HL-60 (cell line): ENCODE data around the gene EVI5L.

Experiments
- DNase-seq, 2 experiments: peaks; one replicate each; pipeline ENCODE4 v3.0.0-alpha.2; 2010 to 2020; ENCODE audit warnings: low read depth in 1 of 2, low spot score in 1 of 2
- H3K27ac ChIP-seq: fragments of 250-450 bp; sonication (Bioruptor Pico); replicated peaks from 2 replicates; pipeline ENCODE4 v1.5.1; 2020; ENCODE audit warnings: mild to moderate bottlenecking, moderate library complexity
- H3K27me3 ChIP-seq: fragments of 250-450 bp; sonication (Bioruptor Pico); 2 replicates; pipeline ENCODE4 v1.5.1; 2021; ENCODE audit warnings: mild to moderate bottlenecking, moderate library complexity; ENCODE audit not compliant: insufficient read depth, poor library complexity, severe bottlenecking
- H3K4me3 ChIP-seq: replicated peaks from 2 replicates; pipeline ENCODE4 v1.5.1; 2011; ENCODE audit warnings: mild to moderate bottlenecking, control low read depth, low read length; ENCODE audit not compliant: insufficient read depth
- GABPA ChIP-seq: IDR thresholded peaks from 2 replicates; pipeline ENCODE4 v1.6.1; 2012; ENCODE audit warnings: low read depth
- POLR2AphosphoS5 ChIP-seq: IDR thresholded peaks from 2 replicates; pipeline ENCODE4 v1.6.1; 2012; ENCODE audit warnings: low read depth
- SPI1 ChIP-seq: IDR thresholded peaks from 2 replicates; pipeline ENCODE4 v1.6.1; 2012; ENCODE audit warnings: low read depth, mild to moderate bottlenecking, borderline replicate concordance
- TF ChIP-seq, protein P1 (sequence below): IDR thresholded peaks from one replicate; pipeline ENCODE4 v1.5.1; 2011; ENCODE audit warnings: low read length, control low read depth, inconsistent platforms; ENCODE audit not compliant: insufficient read depth
- TF ChIP-seq, protein P2 (sequence below): IDR thresholded peaks from 2 replicates; pipeline ENCODE4 v1.6.1; 2012; ENCODE audit warnings: low read depth; ENCODE audit not compliant: insufficient replicate concordance

EVI5L gene

DNA sequence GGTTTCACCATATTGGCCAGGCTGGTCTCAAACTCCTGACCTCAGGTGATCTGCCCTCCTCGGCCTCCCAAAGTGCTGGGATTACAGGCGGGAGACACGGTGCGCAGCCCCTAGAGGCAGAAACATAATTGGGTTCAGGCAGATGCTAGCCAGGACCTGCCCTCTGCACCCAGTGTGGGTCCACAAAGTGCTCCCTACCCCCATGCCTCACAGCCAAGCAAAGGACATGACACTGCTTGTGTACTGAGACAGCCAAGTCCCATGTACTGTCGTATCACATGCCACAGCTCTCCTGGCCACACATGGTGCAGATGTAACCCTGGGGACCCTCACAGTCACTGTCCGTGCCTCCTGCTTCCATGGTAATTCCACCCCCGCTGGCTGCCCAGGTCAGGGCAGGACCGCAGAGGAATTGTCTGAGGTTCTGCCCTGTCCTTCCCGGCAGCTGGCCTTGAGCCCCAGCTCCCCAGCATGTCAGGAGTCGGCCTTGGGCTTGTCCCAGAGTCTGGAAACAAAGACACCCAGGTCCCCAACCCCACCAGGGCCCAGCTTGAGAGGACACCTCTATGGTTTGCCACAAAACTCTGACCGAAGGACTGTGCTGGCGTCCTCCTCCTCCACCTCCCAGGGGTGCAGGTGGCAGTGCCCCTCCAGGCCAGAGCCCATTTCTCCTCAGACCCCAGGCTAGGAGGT is 36.5 kb downstream of the EVI5L start:
- peaks cover 4% of the 10 kb centered on the region for H3K27me3 ChIP-seq
- no peak overlapping the region for H3K4me3 ChIP-seq
- DNase-seq = no peak
- TF ChIP-seq, protein P1, sequence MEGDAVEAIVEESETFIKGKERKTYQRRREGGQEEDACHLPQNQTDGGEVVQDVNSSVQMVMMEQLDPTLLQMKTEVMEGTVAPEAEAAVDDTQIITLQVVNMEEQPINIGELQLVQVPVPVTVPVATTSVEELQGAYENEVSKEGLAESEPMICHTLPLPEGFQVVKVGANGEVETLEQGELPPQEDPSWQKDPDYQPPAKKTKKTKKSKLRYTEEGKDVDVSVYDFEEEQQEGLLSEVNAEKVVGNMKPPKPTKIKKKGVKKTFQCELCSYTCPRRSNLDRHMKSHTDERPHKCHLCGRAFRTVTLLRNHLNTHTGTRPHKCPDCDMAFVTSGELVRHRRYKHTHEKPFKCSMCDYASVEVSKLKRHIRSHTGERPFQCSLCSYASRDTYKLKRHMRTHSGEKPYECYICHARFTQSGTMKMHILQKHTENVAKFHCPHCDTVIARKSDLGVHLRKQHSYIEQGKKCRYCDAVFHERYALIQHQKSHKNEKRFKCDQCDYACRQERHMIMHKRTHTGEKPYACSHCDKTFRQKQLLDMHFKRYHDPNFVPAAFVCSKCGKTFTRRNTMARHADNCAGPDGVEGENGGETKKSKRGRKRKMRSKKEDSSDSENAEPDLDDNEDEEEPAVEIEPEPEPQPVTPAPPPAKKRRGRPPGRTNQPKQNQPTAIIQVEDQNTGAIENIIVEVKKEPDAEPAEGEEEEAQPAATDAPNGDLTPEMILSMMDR = no peak
- TF ChIP-seq SPI1 (no peak), POLR2AphosphoS5 (no peak), GABPA (no peak)
- TF ChIP-seq, protein P2, sequence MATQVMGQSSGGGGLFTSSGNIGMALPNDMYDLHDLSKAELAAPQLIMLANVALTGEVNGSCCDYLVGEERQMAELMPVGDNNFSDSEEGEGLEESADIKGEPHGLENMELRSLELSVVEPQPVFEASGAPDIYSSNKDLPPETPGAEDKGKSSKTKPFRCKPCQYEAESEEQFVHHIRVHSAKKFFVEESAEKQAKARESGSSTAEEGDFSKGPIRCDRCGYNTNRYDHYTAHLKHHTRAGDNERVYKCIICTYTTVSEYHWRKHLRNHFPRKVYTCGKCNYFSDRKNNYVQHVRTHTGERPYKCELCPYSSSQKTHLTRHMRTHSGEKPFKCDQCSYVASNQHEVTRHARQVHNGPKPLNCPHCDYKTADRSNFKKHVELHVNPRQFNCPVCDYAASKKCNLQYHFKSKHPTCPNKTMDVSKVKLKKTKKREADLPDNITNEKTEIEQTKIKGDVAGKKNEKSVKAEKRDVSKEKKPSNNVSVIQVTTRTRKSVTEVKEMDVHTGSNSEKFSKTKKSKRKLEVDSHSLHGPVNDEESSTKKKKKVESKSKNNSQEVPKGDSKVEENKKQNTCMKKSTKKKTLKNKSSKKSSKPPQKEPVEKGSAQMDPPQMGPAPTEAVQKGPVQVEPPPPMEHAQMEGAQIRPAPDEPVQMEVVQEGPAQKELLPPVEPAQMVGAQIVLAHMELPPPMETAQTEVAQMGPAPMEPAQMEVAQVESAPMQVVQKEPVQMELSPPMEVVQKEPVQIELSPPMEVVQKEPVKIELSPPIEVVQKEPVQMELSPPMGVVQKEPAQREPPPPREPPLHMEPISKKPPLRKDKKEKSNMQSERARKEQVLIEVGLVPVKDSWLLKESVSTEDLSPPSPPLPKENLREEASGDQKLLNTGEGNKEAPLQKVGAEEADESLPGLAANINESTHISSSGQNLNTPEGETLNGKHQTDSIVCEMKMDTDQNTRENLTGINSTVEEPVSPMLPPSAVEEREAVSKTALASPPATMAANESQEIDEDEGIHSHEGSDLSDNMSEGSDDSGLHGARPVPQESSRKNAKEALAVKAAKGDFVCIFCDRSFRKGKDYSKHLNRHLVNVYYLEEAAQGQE = no peak
- H3K27ac ChIP-seq = no peak overlapping the region

DNA sequence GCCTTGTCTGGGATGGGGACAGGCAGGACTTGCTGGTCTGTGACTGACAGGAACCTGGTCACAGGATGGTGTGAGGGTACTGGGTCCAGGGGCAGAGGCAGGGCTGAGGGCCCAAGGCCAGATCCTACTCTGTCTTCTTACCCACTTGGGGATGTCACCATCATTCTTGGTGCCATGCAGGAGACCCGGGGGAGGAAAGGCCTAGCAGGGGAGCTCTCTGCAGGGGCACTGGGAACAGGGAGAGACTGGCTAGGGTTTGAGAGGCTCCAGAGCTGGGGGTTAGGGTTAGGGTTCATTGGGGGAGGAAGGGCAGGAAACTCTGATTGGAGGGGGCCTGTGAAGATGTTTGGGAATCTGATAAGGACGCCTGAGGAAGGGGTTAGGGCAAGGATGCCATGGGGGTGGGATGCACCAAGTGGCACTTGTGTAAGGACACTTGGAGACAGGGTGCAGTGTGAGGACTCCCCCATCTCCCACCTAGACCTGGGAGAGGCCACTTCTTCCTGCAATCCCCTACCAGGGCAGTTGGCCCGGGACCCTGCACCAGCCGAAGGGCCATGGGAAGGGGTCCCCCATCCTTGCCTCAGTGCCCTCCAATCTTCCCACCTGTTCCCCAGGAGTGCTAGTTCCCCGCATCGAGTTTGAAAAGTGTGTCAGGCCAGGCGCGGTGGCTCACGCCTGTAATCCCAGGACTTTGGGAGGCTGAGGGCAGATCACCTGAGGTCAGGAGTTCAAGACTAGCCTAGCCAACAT is 37.2 kb downstream of the EVI5L start:
- TF ChIP-seq, protein P1 = no peak
- TF ChIP-seq, protein P2 = no peak
- TF ChIP-seq POLR2AphosphoS5 (no peak), SPI1 (no peak), GABPA (no peak)
- Histone ChIP-seq H3K27me3 (no peaks in the 10 kb centered on the region), H3K4me3 (no peak overlapping the region), H3K27ac (no peak overlapping the region)
- no peak for DNase-seq

DNA sequence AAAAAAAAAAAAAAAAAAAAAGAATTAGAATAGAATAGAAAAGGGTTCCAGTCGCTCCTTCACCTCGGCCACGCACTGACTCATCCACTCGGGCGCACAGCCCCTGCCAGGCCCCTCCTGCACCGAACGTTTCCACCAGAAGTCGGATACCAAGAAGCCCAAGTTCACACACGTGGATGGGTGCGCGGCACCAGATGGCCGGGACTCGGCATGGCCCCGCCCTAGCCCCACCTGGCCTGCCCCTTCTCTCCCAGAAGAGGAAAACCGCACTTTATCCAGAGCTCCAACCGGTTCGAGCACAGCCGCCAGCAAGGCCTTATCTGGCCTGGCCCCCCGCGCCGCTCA is 38.3 kb downstream of the EVI5L start:
- peaks cover 7% of the 10 kb centered on the region for H3K27me3 ChIP-seq

More for the DNA sequence above, 38.3 kb downstream of the EVI5L start:
- Histone ChIP-seq H3K27ac (no peak overlapping the region), H3K4me3 (peak overlapping the region; percentile 41)
- TF ChIP-seq GABPA = no peak
- TF ChIP-seq, protein P2 = no peak
- no peak for TF ChIP-seq SPI1
- TF ChIP-seq POLR2AphosphoS5 = no peak
- TF ChIP-seq, protein P1 = no peak
- peak in 1 of 2 experiments; percentile 22 for DNase-seq
